ENCODE measurements around the gene ZCCHC7. TPM values are rescaled to one million over a fixed set of nuclear protein-coding genes. Genes with fewer than 3 reads are reported as not detected.

Gene ZCCHC7
- total and polyA plus RNA-seq, 10 of the 15 experiments (the other 5 are each of a cell fraction or from before 2014, with no cell fraction given): 42.9 to 178 (median 53.3) TPM

DNA sequence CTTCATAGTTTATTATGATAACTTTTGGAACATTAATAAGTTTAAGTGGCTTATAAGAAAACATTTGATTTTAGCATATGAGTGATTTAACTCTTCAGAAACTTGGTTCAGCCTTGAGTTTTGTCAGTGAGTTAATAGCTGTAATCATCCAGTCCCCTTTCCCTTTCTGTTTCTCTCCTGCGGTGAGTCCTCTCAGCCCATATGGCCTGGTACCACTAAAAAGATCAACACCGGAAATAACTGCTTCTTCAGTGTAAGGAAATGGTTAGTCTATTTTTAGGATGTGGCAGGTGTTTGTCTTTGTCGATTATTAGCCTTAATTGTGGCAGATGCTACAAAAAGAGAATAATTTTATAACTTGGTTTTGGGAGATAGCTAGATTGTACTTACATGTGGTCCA, 181.9 kb downstream of the ZCCHC7 start:
- Histone ChIP-seq H2AFZ (ENCODE audit: control insufficient read depth, low read depth, low read length) (no peak overlapping the region), H3K27me3 (replicated peaks in 1 of 2; ENCODE audit: control insufficient read depth in 2 of 2, insufficient read depth in 2 of 2, low read length in 1 of 2) (no peaks in the 10 kb centered on the region), H3K9me3 (replicated peaks; ENCODE audit: control insufficient read depth, insufficient read depth, low read length) (no peaks in the 10 kb centered on the region), H3K36me3 (ENCODE audit: control insufficient read depth in 2 of 2, insufficient read depth in 2 of 2, low read length in 1 of 2) (peaks cover 3 to 22% of the 10 kb centered on the region in 2 experiments), H3K4me1 (ENCODE audit: control insufficient read depth, insufficient read depth, low read length) (peaks cover 48% of the 10 kb centered on the region), H3K79me2 (ENCODE audit: control insufficient read depth, insufficient read depth, low read length) (peaks cover 54% of the 10 kb centered on the region), H3K27ac (ENCODE audit: control insufficient read depth, insufficient read depth) (peak overlapping the region; percentile 95), H3K9ac (ENCODE audit: control insufficient read depth, insufficient read depth, low read length) (peak overlapping the region; percentile 47; the same call in 1 of the 2 replicates), H4K20me1 (ENCODE audit: control insufficient read depth, insufficient read depth) (no peaks in the 10 kb centered on the region), H3K4me3 (peak overlapping the region; percentile 43; the same call in 1 of the 2 replicates), H3K4me2 (ENCODE audit: control insufficient read depth, insufficient read depth) (peak overlapping the region; percentile 93)
- FAIRE-seq: peak; percentile 92
- intact Hi-C loops (cut with micrococcal nuclease; ENCODE audit: unreplicated experiment): loop anchor here (5.0 kb wide), 3 partner anchors 220 to 305 kb away; partner anchors contain the start of gene PAX5
- in situ Hi-C loops (cut with MboI): loop anchor here (5.0 kb wide), 1 partner anchor 275 kb away; no protein-coding TSS in a partner anchor
- RAD21 ChIA-PET (ENCODE audit: unreplicated experiment): interaction anchor here (0.8 to 8.5 kb wide), 22 partner anchors 8 to 309 kb away, joined by 3 to 104 read pairs (median 6); partner anchors contain the start of gene ZCCHC7
- SMC1A ChIA-PET (ENCODE audit: uncharacterized antibody, unreplicated experiment): interaction anchor here (0.8 to 5.3 kb wide), 24 partner anchors 9 to 310 kb away, joined by 3 to 65 read pairs (median 5); no protein-coding TSS in a partner anchor
- ATAC-seq: peak; percentile 91
- CTCF ChIA-PET: interaction anchor here (1.2 to 6.7 kb wide), 15 partner anchors 9 to 308 kb away, joined by 3 to 32 read pairs (median 7); no protein-coding TSS in a partner anchor
- POLR2A ChIA-PET: interaction anchor here (1.0 to 2.6 kb wide), 11 partner anchors 10 to 308 kb away, joined by 3 to 10 read pairs (median 4); no protein-coding TSS in a partner anchor
- DNase-seq (ENCODE audit: low read depth, low spot score): peak; percentile 90
- no TSS peak for BruUV-seq (replicated peaks)
- 0% methylated on average over 3 of the region's 3 CpGs for WGBS (ENCODE audit: insufficient coverage, insufficient replicate concordance, low lambda C conversion rate, missing lambda C conversion rate)
- TF ChIP-seq, protein P1, sequence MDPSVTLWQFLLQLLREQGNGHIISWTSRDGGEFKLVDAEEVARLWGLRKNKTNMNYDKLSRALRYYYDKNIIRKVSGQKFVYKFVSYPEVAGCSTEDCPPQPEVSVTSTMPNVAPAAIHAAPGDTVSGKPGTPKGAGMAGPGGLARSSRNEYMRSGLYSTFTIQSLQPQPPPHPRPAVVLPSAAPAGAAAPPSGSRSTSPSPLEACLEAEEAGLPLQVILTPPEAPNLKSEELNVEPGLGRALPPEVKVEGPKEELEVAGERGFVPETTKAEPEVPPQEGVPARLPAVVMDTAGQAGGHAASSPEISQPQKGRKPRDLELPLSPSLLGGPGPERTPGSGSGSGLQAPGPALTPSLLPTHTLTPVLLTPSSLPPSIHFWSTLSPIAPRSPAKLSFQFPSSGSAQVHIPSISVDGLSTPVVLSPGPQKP (IDR thresholded peaks at IDR 0.05; ENCODE audit: low read depth, low read length): peak; percentile 59; the same call in 1 of the 2 replicates
- TF ChIP-seq, protein P2, sequence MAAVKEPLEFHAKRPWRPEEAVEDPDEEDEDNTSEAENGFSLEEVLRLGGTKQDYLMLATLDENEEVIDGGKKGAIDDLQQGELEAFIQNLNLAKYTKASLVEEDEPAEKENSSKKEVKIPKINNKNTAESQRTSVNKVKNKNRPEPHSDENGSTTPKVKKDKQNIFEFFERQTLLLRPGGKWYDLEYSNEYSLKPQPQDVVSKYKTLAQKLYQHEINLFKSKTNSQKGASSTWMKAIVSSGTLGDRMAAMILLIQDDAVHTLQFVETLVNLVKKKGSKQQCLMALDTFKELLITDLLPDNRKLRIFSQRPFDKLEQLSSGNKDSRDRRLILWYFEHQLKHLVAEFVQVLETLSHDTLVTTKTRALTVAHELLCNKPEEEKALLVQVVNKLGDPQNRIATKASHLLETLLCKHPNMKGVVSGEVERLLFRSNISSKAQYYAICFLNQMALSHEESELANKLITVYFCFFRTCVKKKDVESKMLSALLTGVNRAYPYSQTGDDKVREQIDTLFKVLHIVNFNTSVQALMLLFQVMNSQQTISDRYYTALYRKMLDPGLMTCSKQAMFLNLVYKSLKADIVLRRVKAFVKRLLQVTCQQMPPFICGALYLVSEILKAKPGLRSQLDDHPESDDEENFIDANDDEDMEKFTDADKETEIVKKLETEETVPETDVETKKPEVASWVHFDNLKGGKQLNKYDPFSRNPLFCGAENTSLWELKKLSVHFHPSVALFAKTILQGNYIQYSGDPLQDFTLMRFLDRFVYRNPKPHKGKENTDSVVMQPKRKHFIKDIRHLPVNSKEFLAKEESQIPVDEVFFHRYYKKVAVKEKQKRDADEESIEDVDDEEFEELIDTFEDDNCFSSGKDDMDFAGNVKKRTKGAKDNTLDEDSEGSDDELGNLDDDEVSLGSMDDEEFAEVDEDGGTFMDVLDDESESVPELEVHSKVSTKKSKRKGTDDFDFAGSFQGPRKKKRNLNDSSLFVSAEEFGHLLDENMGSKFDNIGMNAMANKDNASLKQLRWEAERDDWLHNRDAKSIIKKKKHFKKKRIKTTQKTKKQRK (IDR thresholded peaks at IDR 0.05; ENCODE audit: low read depth, low read length): no peak
- TF ChIP-seq, protein P3, sequence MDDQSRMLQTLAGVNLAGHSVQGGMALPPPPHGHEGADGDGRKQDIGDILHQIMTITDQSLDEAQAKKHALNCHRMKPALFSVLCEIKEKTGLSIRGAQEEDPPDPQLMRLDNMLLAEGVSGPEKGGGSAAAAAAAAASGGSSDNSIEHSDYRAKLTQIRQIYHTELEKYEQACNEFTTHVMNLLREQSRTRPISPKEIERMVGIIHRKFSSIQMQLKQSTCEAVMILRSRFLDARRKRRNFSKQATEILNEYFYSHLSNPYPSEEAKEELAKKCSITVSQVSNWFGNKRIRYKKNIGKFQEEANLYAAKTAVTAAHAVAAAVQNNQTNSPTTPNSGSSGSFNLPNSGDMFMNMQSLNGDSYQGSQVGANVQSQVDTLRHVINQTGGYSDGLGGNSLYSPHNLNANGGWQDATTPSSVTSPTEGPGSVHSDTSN (IDR thresholded peaks at IDR 0.05; ENCODE audit: insufficient replicate concordance, low read depth, low read length): no peak
- TF ChIP-seq RAD51 (IDR thresholded peaks at IDR 0.05) (0 out of 2 replicates have a peak, but pooled peaks have one; percentile 66), PAX5 (IDR thresholded peaks at IDR 0.05; ENCODE audit: borderline replicate concordance, low read depth, low read length) (peak; percentile 84), RELA (IDR thresholded peaks at IDR 0.05; ENCODE audit: borderline replicate concordance, partially characterized antibody) (no peak), SIX5 (IDR thresholded peaks at IDR 0.05; ENCODE audit: low read depth, low read length, severe bottlenecking) (no peak), MEF2A (IDR thresholded peaks at IDR 0.05; ENCODE audit: insufficient read depth, low read depth, low read length) (peak; percentile 99), NR2F1 (conservative IDR thresholded peaks at IDR 0.05) (no peak), FOXM1 (IDR thresholded peaks at IDR 0.05; ENCODE audit: low read depth, low read length) (peak; percentile 92), NR2C1 (IDR thresholded peaks at IDR 0.05) (no peak), NRF1 (conservative IDR thresholded peaks at IDR 0.05; ENCODE audit: low read depth, low read length) (no peak), ZNF274 (IDR thresholded peaks at IDR 0.05; ENCODE audit: insufficient read depth, insufficient read length) (no peak), SIN3A (IDR thresholded peaks at IDR 0.05; ENCODE audit: low read depth, low read length) (no peak), ZNF622 (IDR thresholded peaks at IDR 0.05) (no peak)

Data from GM12878 (cell line).